ENCODE measurements around the gene TIMP4.

The TIMP4 gene

DNA sequence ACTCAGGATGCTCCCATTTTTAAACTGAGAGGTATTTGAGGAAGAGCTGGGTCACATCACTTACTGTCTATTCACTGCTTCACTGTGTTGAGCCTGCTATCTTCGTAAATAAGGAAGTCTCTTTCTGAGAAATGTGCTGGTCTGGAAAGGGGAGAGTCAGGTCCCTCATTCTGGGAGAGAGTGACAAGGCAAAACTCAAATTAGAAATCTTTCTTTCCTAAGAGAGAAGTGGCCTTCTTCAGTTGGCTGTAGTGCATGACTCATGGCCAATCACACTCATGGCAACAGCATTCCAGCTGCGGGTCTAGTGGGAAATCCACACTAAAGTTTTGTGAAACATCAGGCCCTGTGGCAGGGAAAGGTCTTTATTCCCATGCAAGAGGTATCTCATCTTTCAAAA, 11.5 kb upstream of the TIMP4 start:
- TF ChIP-seq, protein P1, sequence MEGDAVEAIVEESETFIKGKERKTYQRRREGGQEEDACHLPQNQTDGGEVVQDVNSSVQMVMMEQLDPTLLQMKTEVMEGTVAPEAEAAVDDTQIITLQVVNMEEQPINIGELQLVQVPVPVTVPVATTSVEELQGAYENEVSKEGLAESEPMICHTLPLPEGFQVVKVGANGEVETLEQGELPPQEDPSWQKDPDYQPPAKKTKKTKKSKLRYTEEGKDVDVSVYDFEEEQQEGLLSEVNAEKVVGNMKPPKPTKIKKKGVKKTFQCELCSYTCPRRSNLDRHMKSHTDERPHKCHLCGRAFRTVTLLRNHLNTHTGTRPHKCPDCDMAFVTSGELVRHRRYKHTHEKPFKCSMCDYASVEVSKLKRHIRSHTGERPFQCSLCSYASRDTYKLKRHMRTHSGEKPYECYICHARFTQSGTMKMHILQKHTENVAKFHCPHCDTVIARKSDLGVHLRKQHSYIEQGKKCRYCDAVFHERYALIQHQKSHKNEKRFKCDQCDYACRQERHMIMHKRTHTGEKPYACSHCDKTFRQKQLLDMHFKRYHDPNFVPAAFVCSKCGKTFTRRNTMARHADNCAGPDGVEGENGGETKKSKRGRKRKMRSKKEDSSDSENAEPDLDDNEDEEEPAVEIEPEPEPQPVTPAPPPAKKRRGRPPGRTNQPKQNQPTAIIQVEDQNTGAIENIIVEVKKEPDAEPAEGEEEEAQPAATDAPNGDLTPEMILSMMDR (IDR thresholded peaks at IDR 0.05; ENCODE audit: low read depth, low read length, missing control alignments): no peak
- DNase-seq (ENCODE audit: low read depth): no peak
- no peak overlapping the region for H3K4me3 ChIP-seq (ENCODE audit: low read depth, low read length)

DNA sequence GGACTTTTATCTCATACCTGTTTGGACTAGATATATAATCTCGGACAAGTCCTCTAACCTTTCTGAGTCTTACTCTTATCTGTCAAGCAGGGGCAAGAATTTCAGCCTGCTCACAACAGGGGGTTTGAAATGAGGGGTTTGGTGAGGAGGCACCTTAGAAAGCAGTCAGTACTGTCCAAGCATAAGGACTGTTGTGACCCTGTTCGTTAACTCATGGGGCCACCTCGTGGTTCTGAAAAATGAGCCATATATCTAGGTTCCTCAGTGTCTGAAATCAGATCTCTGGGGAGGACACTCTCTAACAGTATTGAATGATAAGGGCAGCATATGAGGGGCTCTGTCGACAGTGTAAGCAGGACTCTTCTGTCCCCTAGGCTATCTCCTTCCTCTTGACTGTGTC, 7.2 kb upstream of the TIMP4 start:
- no peak for DNase-seq (ENCODE audit: low read depth)
- TF ChIP-seq, protein P1 (IDR thresholded peaks at IDR 0.05; ENCODE audit: low read depth, low read length, missing control alignments): no peak
- no peak overlapping the region for H3K4me3 ChIP-seq (ENCODE audit: low read depth, low read length)

DNA sequence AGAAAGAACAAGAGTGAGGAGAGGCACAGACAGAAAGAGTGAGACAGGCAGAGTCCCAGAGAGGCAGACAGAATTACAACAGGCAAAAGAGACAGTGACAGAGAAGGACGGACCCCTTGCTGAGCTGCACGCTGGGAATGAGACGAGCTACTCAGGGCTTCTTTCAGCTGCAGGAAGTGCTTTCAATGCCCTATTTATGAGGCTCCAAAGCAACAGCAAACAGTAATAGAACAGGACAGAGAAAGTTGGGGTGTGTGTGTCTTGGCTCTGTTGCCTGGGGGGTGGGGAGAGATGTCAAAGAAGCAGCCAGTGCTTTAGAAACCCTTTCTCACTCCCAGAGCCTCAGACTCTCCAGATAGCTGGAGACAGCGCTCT, 502 bp upstream of the TIMP4 start:
- DNase-seq (ENCODE audit: low read depth): no peak
- TF ChIP-seq, protein P1 (IDR thresholded peaks at IDR 0.05; ENCODE audit: low read depth, low read length, missing control alignments): no peak
- H3K4me3 ChIP-seq (ENCODE audit: low read depth, low read length): no peak overlapping the region

DNA sequence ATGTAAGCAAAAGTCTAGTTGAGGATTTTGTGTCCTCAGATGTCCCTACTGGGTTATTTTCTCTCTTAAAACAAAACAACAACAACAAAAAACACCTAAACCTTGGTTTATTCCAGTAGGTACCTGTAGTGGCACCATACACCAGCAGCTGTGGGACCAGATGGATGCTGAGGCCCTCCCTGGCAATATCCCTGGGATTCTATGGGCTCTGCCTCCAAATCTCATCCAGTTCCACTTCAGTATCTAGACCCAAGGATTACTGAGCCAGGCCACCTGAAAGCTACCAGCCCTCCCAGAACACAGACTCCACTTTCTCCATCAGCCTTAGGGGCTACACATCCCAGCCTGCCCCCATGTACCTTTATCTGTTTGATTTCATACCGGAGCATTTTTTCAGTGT, 1.7 kb downstream of the TIMP4 start:
- TF ChIP-seq, protein P1 (IDR thresholded peaks at IDR 0.05; ENCODE audit: low read depth, low read length, missing control alignments): no peak
- H3K4me3 ChIP-seq (ENCODE audit: low read depth, low read length): no peak overlapping the region
- no peak for DNase-seq (ENCODE audit: low read depth)

DNA sequence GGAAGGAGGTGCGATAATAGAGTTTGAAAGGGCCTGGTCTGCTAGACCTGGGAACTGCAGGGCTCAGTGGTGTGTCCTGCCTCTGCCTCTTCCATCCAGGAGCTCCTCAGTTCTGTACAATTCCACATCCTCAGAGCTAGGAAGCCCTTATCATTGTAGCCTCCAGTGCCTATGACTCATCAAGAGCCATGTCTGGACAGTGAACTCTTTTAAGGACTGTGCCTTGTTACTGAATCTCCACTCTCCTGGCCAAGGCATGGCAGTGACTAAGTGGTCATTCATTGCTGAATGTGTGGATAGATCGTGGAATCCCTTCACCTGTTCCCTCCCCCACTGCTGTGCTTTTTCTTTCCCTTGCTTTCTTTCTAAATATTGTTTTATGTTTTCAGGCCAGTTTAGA, 2.9 kb downstream of the TIMP4 start:
- H3K4me3 ChIP-seq (ENCODE audit: low read depth, low read length): no peak overlapping the region
- no peak for DNase-seq (ENCODE audit: low read depth)
- TF ChIP-seq, protein P1 (IDR thresholded peaks at IDR 0.05; ENCODE audit: low read depth, low read length, missing control alignments): no peak

DNA sequence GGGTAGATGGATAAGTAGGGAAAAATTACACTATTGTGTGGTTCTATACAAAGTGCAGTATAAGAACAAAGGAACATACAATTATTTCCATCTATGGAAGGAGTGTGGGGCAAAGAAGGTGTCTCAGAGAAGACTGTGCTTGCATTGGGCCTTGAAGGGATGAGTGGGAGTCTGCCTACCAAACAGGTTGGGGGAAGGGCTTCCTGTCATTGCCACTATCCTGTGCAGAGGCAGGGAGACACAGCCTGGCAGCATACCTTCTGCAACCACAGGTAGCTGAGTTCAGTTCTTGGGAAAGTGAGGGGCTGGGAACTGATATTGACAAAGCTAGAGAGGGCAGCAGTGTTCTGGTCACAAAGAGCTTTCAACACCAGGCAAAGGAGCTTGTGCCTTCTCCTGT, 3.4 kb downstream of the TIMP4 start:
- TF ChIP-seq, protein P1 (IDR thresholded peaks at IDR 0.05; ENCODE audit: low read depth, low read length, missing control alignments): no peak
- DNase-seq (ENCODE audit: low read depth): no peak
- H3K4me3 ChIP-seq (ENCODE audit: low read depth, low read length): no peak overlapping the region

DNA sequence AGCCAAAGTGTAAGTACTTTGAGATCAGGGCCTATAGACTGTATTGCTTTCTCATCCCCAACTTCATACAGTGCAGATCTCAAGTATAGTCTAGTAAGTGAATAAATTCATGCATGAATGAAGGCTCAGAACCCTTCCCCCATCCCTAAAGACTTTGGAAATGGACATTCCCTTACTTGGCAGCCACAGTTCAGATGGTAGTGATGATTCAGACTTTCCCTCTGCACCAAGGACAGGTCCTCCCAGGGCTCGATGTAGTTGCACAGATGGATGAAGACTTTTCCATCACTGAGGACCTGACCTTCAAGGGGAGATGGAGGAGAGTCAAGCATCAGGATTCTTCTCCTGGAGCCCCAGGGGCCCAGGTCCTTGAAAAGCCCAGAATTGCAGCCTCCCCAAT, 4.6 kb downstream of the TIMP4 start:
- no peak overlapping the region for H3K4me3 ChIP-seq (ENCODE audit: low read depth, low read length)
- DNase-seq (ENCODE audit: low read depth): no peak
- TF ChIP-seq, protein P1 (IDR thresholded peaks at IDR 0.05; ENCODE audit: low read depth, low read length, missing control alignments): no peak

Data from GM12864 (cell line).